ENCODE data around the gene MUC4.

MUC4 gene

DNA sequence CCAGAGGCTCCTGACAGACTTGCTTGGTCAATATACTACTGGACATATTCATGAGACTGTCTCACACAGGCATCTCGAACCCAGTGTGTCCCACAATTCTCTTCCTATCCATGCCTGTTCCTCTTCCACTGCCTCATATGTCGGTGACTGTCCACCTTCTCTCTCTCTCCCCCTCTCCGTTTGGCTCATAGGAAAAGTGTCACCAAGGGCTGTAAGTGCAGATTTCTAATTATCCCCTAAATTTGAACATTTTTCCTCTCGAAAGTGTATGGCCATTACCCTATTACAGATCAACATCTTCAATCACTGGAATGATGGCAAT lies 113.4 kb downstream of the MUC4 start:
- no peaks in the 10 kb centered on the region for H3K9me2 ChIP-seq (ENCODE audit: low read depth, low read length)
- no peaks in the 10 kb centered on the region for H3K27me3 ChIP-seq (ENCODE audit: insufficient read depth, low read length)
- H2AFZ ChIP-seq (ENCODE audit: low read length), result no peak overlapping the region
- no peak overlapping the region for H3K9ac ChIP-seq (ENCODE audit: low read length)
- no peaks in the 10 kb centered on the region for H3K36me3 ChIP-seq (ENCODE audit: insufficient read depth, low read length)
- no peaks in the 10 kb centered on the region for H3K79me2 ChIP-seq (ENCODE audit: insufficient read depth, low read length)
- H3K27ac ChIP-seq (ENCODE audit: low read depth, low read length, poor library complexity, severe bottlenecking), result no peak overlapping the region
- H3K9me3 ChIP-seq (ENCODE audit: low read length), result no peaks in the 10 kb centered on the region
- H4K20me1 ChIP-seq (ENCODE audit: insufficient read depth, low read length), result no peaks in the 10 kb centered on the region
- no peak overlapping the region for H3K4me2 ChIP-seq (ENCODE audit: low read length)
- no peaks in the 10 kb centered on the region for H3F3A ChIP-seq (ENCODE audit: insufficient read depth, low read length)
- no peak for TF ChIP-seq EZH2 (IDR thresholded peaks at IDR 0.05; ENCODE audit: borderline replicate concordance, low read length)
- TF ChIP-seq, protein P1, sequence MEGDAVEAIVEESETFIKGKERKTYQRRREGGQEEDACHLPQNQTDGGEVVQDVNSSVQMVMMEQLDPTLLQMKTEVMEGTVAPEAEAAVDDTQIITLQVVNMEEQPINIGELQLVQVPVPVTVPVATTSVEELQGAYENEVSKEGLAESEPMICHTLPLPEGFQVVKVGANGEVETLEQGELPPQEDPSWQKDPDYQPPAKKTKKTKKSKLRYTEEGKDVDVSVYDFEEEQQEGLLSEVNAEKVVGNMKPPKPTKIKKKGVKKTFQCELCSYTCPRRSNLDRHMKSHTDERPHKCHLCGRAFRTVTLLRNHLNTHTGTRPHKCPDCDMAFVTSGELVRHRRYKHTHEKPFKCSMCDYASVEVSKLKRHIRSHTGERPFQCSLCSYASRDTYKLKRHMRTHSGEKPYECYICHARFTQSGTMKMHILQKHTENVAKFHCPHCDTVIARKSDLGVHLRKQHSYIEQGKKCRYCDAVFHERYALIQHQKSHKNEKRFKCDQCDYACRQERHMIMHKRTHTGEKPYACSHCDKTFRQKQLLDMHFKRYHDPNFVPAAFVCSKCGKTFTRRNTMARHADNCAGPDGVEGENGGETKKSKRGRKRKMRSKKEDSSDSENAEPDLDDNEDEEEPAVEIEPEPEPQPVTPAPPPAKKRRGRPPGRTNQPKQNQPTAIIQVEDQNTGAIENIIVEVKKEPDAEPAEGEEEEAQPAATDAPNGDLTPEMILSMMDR (IDR thresholded peaks at IDR 0.05; ENCODE audit: low read length), result no peak
- H3K4me3 ChIP-seq (ENCODE audit: low read depth, low read length, poor library complexity, severe bottlenecking), result no peak overlapping the region
- no peaks in the 10 kb centered on the region for H3K4me1 ChIP-seq (ENCODE audit: insufficient read depth, low read length, severe bottlenecking)

DNA sequence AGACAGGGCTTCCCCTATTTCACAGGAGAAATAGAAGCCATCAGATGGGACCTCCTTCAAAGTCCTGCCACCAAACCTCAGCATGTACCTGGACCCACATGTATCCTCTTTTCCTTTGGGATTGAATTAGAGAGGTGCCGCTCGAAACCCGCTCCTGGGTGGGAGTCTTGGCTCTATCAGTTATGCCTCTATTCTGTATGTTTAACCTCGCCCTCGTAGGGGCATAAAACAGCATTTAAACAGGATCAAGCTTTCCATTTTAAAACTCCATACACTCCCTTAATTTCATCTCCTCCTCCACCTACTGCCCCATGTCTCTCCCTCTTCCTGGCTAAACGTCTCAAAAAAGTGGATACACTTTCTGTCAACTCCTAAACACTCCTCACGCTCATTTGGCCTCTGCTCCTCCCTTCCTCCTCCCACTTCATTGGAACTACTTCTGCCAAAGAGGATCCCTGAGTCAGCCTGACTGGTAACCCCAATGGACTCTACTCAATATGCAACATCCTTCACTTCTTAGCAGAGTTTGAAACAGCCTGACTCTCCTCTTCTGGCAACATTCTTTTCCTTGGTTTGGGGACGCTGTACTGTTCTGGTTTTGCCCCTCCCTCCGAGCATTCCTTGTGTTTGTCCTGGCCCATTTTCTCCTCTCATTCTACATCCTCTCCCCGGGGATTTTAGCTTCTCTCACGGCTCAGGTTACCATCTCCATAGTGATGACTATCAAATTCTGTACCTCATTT lies 114.0 kb downstream of the MUC4 start:
- Histone ChIP-seq H3K4me3 (ENCODE audit: low read depth, low read length, poor library complexity, severe bottlenecking) (no peak overlapping the region), H3K4me1 (ENCODE audit: insufficient read depth, low read length, severe bottlenecking) (no peaks in the 10 kb centered on the region), H3K27me3 (ENCODE audit: insufficient read depth, low read length) (no peaks in the 10 kb centered on the region), H3K9ac (ENCODE audit: low read length) (no peak overlapping the region), H3K36me3 (ENCODE audit: insufficient read depth, low read length) (no peaks in the 10 kb centered on the region), H3K9me2 (ENCODE audit: low read depth, low read length) (no peaks in the 10 kb centered on the region), H3K4me2 (ENCODE audit: low read length) (no peak overlapping the region), H3K27ac (ENCODE audit: low read depth, low read length, poor library complexity, severe bottlenecking) (no peak overlapping the region), H2AFZ (ENCODE audit: low read length) (no peak overlapping the region), H3K9me3 (ENCODE audit: low read length) (no peaks in the 10 kb centered on the region), H3K79me2 (ENCODE audit: insufficient read depth, low read length) (no peaks in the 10 kb centered on the region), H4K20me1 (ENCODE audit: insufficient read depth, low read length) (no peaks in the 10 kb centered on the region), H3F3A (ENCODE audit: insufficient read depth, low read length) (no peaks in the 10 kb centered on the region)
- TF ChIP-seq EZH2 (IDR thresholded peaks at IDR 0.05; ENCODE audit: borderline replicate concordance, low read length), result no peak
- TF ChIP-seq, protein P1 (IDR thresholded peaks at IDR 0.05; ENCODE audit: low read length), result no peak

All from OCI-LY1 (cell line).